MV-4-11 (cell line): ENCODE results near the gene LRRIQ1.

ENCODE experiments used
- DNase-seq: peaks from one replicate; lab custom pipeline; 2025; lab: John Stamatoyannopoulos, UW

LRRIQ1 gene

GRCh38 chr12:85280165-85280983, 244.2 kb downstream of the LRRIQ1 start, which contains the start of gene ALX1:
TSS of gene ALX1 (plus strand) at chr12:85280220. CDS start at chr12:85280262, 42 bp downstream.
- no peak for DNase-seq

GRCh38 chr12:85280984-85281630, 245.0 kb downstream of the LRRIQ1 start:
- no peak for DNase-seq

GRCh38 chr12:85281636-85282312, 245.6 kb downstream of the LRRIQ1 start:
- DNase-seq = no peak

GRCh38 chr12:85283560-85283959, 247.4 kb downstream of the LRRIQ1 start:
- no peak for DNase-seq
